ENCODE measurements around the gene PFN2.
"Not testable (repeated sequence)": the region's sequence is repeated elsewhere in the genome, so short reads cannot be mapped to it uniquely, and the experiment has no call there.

The PFN2 gene

GRCh38 chr3:149970716-149971402 is at the start of gene PFN2:
Gene PFN2 (minus strand): TSS chr3:149970895. CDS start chr3:149970856, 39 bp downstream.
- H3K4me3 ChIP-seq (ENCODE audit: low read depth, low read length) = peak within 1 kb of the TSS; percentile 85

- no peak overlapping the region for H3K4me3 ChIP-seq (ENCODE audit: low read depth, low read length)
These were observed 45.2 kb upstream of the PFN2 start for GRCh38 chr3:150015901-150016300.

GRCh38 chr3:150014782-150015181 is 44.1 kb upstream of the PFN2 start:
- no peak overlapping the region for H3K4me3 ChIP-seq (ENCODE audit: low read depth, low read length)

- no peak overlapping the region for H3K4me3 ChIP-seq (ENCODE audit: low read depth, low read length)
These were observed 43.1 kb upstream of the PFN2 start for GRCh38 chr3:150013801-150014200.

- no peak overlapping the region for H3K4me3 ChIP-seq (ENCODE audit: low read depth, low read length)
These were observed 36.1 kb upstream of the PFN2 start for GRCh38 chr3:150006794-150007193.

- no peak overlapping the region for H3K4me3 ChIP-seq (ENCODE audit: low read depth, low read length)
These were observed 34.8 kb upstream of the PFN2 start for GRCh38 chr3:150005243-150006112.

GRCh38 chr3:150000641-150001040 is 29.9 kb upstream of the PFN2 start:
- H3K4me3 ChIP-seq (ENCODE audit: low read depth, low read length) = no peak overlapping the region

GRCh38 chr3:149999421-149999820 is 28.7 kb upstream of the PFN2 start:
- H3K4me3 ChIP-seq (ENCODE audit: low read depth, low read length) = no peak overlapping the region

GRCh38 chr3:149998946-149999345 is 28.3 kb upstream of the PFN2 start:
- no peak overlapping the region for H3K4me3 ChIP-seq (ENCODE audit: low read depth, low read length)

- H3K4me3 ChIP-seq (ENCODE audit: low read depth, low read length) = no peak overlapping the region
These were observed 21.8 kb upstream of the PFN2 start for GRCh38 chr3:149992416-149993058.

- H3K4me3 ChIP-seq (ENCODE audit: low read depth, low read length) = no peak overlapping the region
These were observed 19.8 kb upstream of the PFN2 start for GRCh38 chr3:149990423-149990948.

GRCh38 chr3:149989307-149989706 is 18.6 kb upstream of the PFN2 start:
- no peak overlapping the region for H3K4me3 ChIP-seq (ENCODE audit: low read depth, low read length)

- H3K4me3 ChIP-seq (ENCODE audit: low read depth, low read length) = no peak overlapping the region
These were observed 12.9 kb upstream of the PFN2 start for GRCh38 chr3:149983628-149984027.

GRCh38 chr3:149983053-149983452 is 12.4 kb upstream of the PFN2 start:
- H3K4me3 ChIP-seq (ENCODE audit: low read depth, low read length) = not testable (repeated sequence)

GRCh38 chr3:149981979-149982378 is 11.3 kb upstream of the PFN2 start:
- not testable (repeated sequence) for H3K4me3 ChIP-seq (ENCODE audit: low read depth, low read length)

- no peak overlapping the region for H3K4me3 ChIP-seq (ENCODE audit: low read depth, low read length)
These were observed 6.7 kb upstream of the PFN2 start for GRCh38 chr3:149977386-149977785.

- no peak overlapping the region for H3K4me3 ChIP-seq (ENCODE audit: low read depth, low read length)
These were observed 5.2 kb upstream of the PFN2 start for GRCh38 chr3:149975919-149976318.

- peak overlapping the region; percentile 85 for H3K4me3 ChIP-seq (ENCODE audit: low read depth, low read length)
These were observed 844 bp upstream of the PFN2 start for GRCh38 chr3:149971403-149972075.

- H3K4me3 ChIP-seq (ENCODE audit: low read depth, low read length) = peak overlapping the region; percentile 85
These were observed 567 bp downstream of the PFN2 start for GRCh38 chr3:149969940-149970715.

Data from iPS-11a (cell line).